ENCODE measurements around the gene HAUS5.

Gene HAUS5

GRCh38 chr19:35657904-35658700 lies 45.6 kb downstream of the HAUS5 start:
- Histone ChIP-seq H3K36me3 (ENCODE audit: control insufficient read depth, insufficient read depth, low read length, severe bottlenecking) (peaks cover 62% of the 10 kb centered on the region), H3K9me3 (ENCODE audit: control insufficient read depth, low read length) (no peaks in the 10 kb centered on the region), H3K4me1 (ENCODE audit: control insufficient read depth, insufficient read depth, low read length) (peaks cover 7% of the 10 kb centered on the region), H3K27me3 (replicated peaks; ENCODE audit: control insufficient read depth, insufficient read depth, low read length) (no peaks in the 10 kb centered on the region), H3K9ac (ENCODE audit: low read length) (no peak overlapping the region), H3K4me3 (ENCODE audit: low read length) (no peak overlapping the region)
- no peak for DNase-seq (ENCODE audit: low read depth)

- peaks cover 11% of the 10 kb centered on the region for H3K4me1 ChIP-seq (ENCODE audit: control insufficient read depth, insufficient read depth, low read length)
- peaks cover 35% of the 10 kb centered on the region for H3K36me3 ChIP-seq (ENCODE audit: control insufficient read depth, insufficient read depth, low read length, severe bottlenecking)
- no peaks in the 10 kb centered on the region for H3K9me3 ChIP-seq (ENCODE audit: control insufficient read depth, low read length)
- no peak overlapping the region for H3K9ac ChIP-seq (ENCODE audit: low read length)
- H3K27me3 ChIP-seq (replicated peaks; ENCODE audit: control insufficient read depth, insufficient read depth, low read length) = no peaks in the 10 kb centered on the region
- DNase-seq (ENCODE audit: low read depth) = no peak
- no peak overlapping the region for H3K4me3 ChIP-seq (ENCODE audit: low read length)
These were observed 49.4 kb downstream of the HAUS5 start for GRCh38 chr19:35661995-35662340.

GRCh38 chr19:35663981-35664380 lies 51.4 kb downstream of the HAUS5 start:
- no peak for DNase-seq (ENCODE audit: low read depth)
- Histone ChIP-seq H3K4me1 (ENCODE audit: control insufficient read depth, insufficient read depth, low read length) (peaks cover 11% of the 10 kb centered on the region), H3K36me3 (ENCODE audit: control insufficient read depth, insufficient read depth, low read length, severe bottlenecking) (peaks cover 16% of the 10 kb centered on the region)

GRCh38 chr19:35665157-35665556 lies 52.6 kb downstream of the HAUS5 start:
- H3K36me3 ChIP-seq (ENCODE audit: control insufficient read depth, insufficient read depth, low read length, severe bottlenecking) = peaks cover 5% of the 10 kb centered on the region
- H3K4me1 ChIP-seq (ENCODE audit: control insufficient read depth, insufficient read depth, low read length) = peaks cover 11% of the 10 kb centered on the region
- DNase-seq (ENCODE audit: low read depth) = no peak
- H3K9me3 ChIP-seq (ENCODE audit: control insufficient read depth, low read length) = no peaks in the 10 kb centered on the region
- no peak overlapping the region for H3K4me3 ChIP-seq (ENCODE audit: low read length)
- no peak overlapping the region for H3K9ac ChIP-seq (ENCODE audit: low read length)
- peaks cover 8% of the 10 kb centered on the region for H3K27me3 ChIP-seq (replicated peaks; ENCODE audit: control insufficient read depth, insufficient read depth, low read length)

More at GRCh38 chr19:35663981-35664380, 51.4 kb downstream of the HAUS5 start:
- peaks cover 4% of the 10 kb centered on the region for H3K27me3 ChIP-seq (replicated peaks; ENCODE audit: control insufficient read depth, insufficient read depth, low read length)
- H3K4me3 ChIP-seq (ENCODE audit: low read length) = no peak overlapping the region
- H3K9ac ChIP-seq (ENCODE audit: low read length) = no peak overlapping the region
- no peaks in the 10 kb centered on the region for H3K9me3 ChIP-seq (ENCODE audit: control insufficient read depth, low read length)

- no peak for DNase-seq (ENCODE audit: low read depth)
- peaks cover 11% of the 10 kb centered on the region for H3K4me1 ChIP-seq (ENCODE audit: control insufficient read depth, insufficient read depth, low read length)
- peaks cover 8% of the 10 kb centered on the region for H3K27me3 ChIP-seq (replicated peaks; ENCODE audit: control insufficient read depth, insufficient read depth, low read length)
- no peaks in the 10 kb centered on the region for H3K9me3 ChIP-seq (ENCODE audit: control insufficient read depth, low read length)
- peaks cover 5% of the 10 kb centered on the region for H3K36me3 ChIP-seq (ENCODE audit: control insufficient read depth, insufficient read depth, low read length, severe bottlenecking)
- no peak overlapping the region for H3K9ac ChIP-seq (ENCODE audit: low read length)
- no peak overlapping the region for H3K4me3 ChIP-seq (ENCODE audit: low read length)
These were observed 53.1 kb downstream of the HAUS5 start for GRCh38 chr19:35665604-35666003.

GRCh38 chr19:35666251-35666913 lies 53.8 kb downstream of the HAUS5 start, which contains the start of gene UPK1A:
UPK1A (plus strand) TSS chr19:35666517; CDS start chr19:35666813, 296 bp downstream.
- DNase-seq (ENCODE audit: low read depth) = no peak
- Histone ChIP-seq H3K27me3 (replicated peaks; ENCODE audit: control insufficient read depth, insufficient read depth, low read length) (peaks cover 8% of the 10 kb centered on the region), H3K9me3 (ENCODE audit: control insufficient read depth, low read length) (no peaks in the 10 kb centered on the region), H3K4me1 (ENCODE audit: control insufficient read depth, insufficient read depth, low read length) (peaks cover 6% of the 10 kb centered on the region), H3K9ac (ENCODE audit: low read length) (no peak within 1 kb of the TSS), H3K36me3 (ENCODE audit: control insufficient read depth, insufficient read depth, low read length, severe bottlenecking) (peaks cover 5% of the 10 kb centered on the region), H3K4me3 (ENCODE audit: low read length) (no peak within 1 kb of the TSS)

- peaks cover 5% of the 10 kb centered on the region for H3K4me1 ChIP-seq (ENCODE audit: control insufficient read depth, insufficient read depth, low read length)
- no peak overlapping the region for H3K9ac ChIP-seq (ENCODE audit: low read length)
- H3K9me3 ChIP-seq (ENCODE audit: control insufficient read depth, low read length) = no peaks in the 10 kb centered on the region
- H3K36me3 ChIP-seq (ENCODE audit: control insufficient read depth, insufficient read depth, low read length, severe bottlenecking) = no peaks in the 10 kb centered on the region
- H3K4me3 ChIP-seq (ENCODE audit: low read length) = no peak overlapping the region
- peaks cover 8% of the 10 kb centered on the region for H3K27me3 ChIP-seq (replicated peaks; ENCODE audit: control insufficient read depth, insufficient read depth, low read length)
- no peak for DNase-seq (ENCODE audit: low read depth)
These were observed 57.0 kb downstream of the HAUS5 start for GRCh38 chr19:35669566-35669965.

- H3K4me1 ChIP-seq (ENCODE audit: control insufficient read depth, insufficient read depth, low read length) = peaks cover 5% of the 10 kb centered on the region
- no peaks in the 10 kb centered on the region for H3K36me3 ChIP-seq (ENCODE audit: control insufficient read depth, insufficient read depth, low read length, severe bottlenecking)
- H3K4me3 ChIP-seq (ENCODE audit: low read length) = no peak overlapping the region
- H3K9me3 ChIP-seq (ENCODE audit: control insufficient read depth, low read length) = no peaks in the 10 kb centered on the region
- H3K27me3 ChIP-seq (replicated peaks; ENCODE audit: control insufficient read depth, insufficient read depth, low read length) = peaks cover 8% of the 10 kb centered on the region
- DNase-seq (ENCODE audit: low read depth) = no peak
- no peak overlapping the region for H3K9ac ChIP-seq (ENCODE audit: low read length)
These were observed 57.4 kb downstream of the HAUS5 start for GRCh38 chr19:35669974-35670373.

GRCh38 chr19:35670686-35671085 lies 58.2 kb downstream of the HAUS5 start:
- peaks cover 5% of the 10 kb centered on the region for H3K4me1 ChIP-seq (ENCODE audit: control insufficient read depth, insufficient read depth, low read length)
- no peaks in the 10 kb centered on the region for H3K36me3 ChIP-seq (ENCODE audit: control insufficient read depth, insufficient read depth, low read length, severe bottlenecking)
- H3K4me3 ChIP-seq (ENCODE audit: low read length) = no peak overlapping the region
- no peak for DNase-seq (ENCODE audit: low read depth)
- H3K9me3 ChIP-seq (ENCODE audit: control insufficient read depth, low read length) = no peaks in the 10 kb centered on the region
- H3K27me3 ChIP-seq (replicated peaks; ENCODE audit: control insufficient read depth, insufficient read depth, low read length) = peaks cover 11% of the 10 kb centered on the region
- no peak overlapping the region for H3K9ac ChIP-seq (ENCODE audit: low read length)

- Histone ChIP-seq H3K9me3 (ENCODE audit: control insufficient read depth, low read length) (no peaks in the 10 kb centered on the region), H3K4me1 (ENCODE audit: control insufficient read depth, insufficient read depth, low read length) (peaks cover 5% of the 10 kb centered on the region), H3K4me3 (ENCODE audit: low read length) (no peak overlapping the region), H3K36me3 (ENCODE audit: control insufficient read depth, insufficient read depth, low read length, severe bottlenecking) (no peaks in the 10 kb centered on the region), H3K9ac (ENCODE audit: low read length) (no peak overlapping the region), H3K27me3 (replicated peaks; ENCODE audit: control insufficient read depth, insufficient read depth, low read length) (peaks cover 16% of the 10 kb centered on the region)
- no peak for DNase-seq (ENCODE audit: low read depth)
These were observed 59.3 kb downstream of the HAUS5 start for GRCh38 chr19:35671818-35672217.

GRCh38 chr19:35673121-35673804 lies 60.7 kb downstream of the HAUS5 start:
- Histone ChIP-seq H3K27me3 (replicated peaks; ENCODE audit: control insufficient read depth, insufficient read depth, low read length) (peaks cover 21% of the 10 kb centered on the region), H3K4me1 (ENCODE audit: control insufficient read depth, insufficient read depth, low read length) (peaks cover 5% of the 10 kb centered on the region), H3K4me3 (ENCODE audit: low read length) (peak overlapping the region; percentile 72), H3K9ac (ENCODE audit: low read length) (peak overlapping the region; percentile 56), H3K9me3 (ENCODE audit: control insufficient read depth, low read length) (no peaks in the 10 kb centered on the region), H3K36me3 (ENCODE audit: control insufficient read depth, insufficient read depth, low read length, severe bottlenecking) (no peaks in the 10 kb centered on the region)
- peak; percentile 76 for DNase-seq (ENCODE audit: low read depth)
